CD4-positive, alpha-beta T cell treated with Interleukin-6 for 4 hours (primary cell): ENCODE measurements around the gene CHRDL2.

Experiments used
- DNase-seq: peaks from one replicate; pipeline ENCODE4 v3.0.0-alpha.2; 2020; ENCODE audit warnings: mixed read lengths

The CHRDL2 gene

DNA sequence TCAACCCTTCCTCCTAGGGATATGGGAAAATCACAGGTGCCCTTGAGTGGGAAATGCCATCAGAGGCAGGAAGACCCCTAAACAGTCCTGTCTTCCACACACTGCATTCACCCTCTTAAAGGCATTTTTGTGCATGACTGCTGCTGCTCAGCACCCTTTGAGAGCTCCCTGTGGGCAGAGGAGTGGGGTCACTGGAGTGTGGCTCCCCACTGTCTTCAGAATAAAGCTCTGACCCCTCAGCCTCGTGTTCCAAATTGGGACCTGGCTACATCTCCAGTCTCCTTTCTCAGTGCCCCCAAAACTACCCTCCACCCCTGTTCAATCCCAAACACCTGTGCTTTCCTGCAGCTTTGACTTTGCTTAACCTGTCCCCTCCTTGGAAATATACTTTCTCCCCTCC is 46.6 kb downstream of the CHRDL2 start:
- DNase-seq, result no peak

- no peak for DNase-seq
Measured at GRCh38 chr11:74683941-74684481, 47.2 kb downstream of the CHRDL2 start.

GRCh38 chr11:74683279-74683871 is 47.9 kb downstream of the CHRDL2 start:
- no peak for DNase-seq

DNA sequence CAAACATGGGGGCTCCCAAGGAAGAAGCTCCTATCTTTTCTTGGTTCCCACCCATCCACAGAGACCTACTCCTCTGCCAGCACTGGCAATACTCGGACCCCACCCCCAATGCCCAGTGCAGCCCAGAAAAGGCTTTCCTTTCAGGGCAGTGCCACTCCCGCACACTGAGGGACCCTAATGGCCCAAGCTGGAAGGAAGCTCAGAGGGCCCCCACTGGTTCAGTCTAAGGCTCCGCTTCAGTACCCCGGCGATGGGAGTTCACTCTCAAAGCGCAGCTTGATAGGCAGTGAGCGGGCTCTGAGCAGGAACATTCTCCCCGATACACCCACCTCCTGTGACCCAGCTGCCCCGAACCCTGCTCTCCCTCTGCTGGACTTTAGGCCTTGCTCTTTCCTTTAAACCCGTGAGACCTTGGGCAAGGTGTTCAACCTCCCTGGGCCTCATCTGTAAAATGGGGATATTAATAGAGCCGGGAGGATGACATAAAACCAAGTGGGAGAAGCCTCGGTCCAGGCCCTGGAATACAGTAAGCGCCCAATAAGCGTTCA is 48.4 kb downstream of the CHRDL2 start:
- no peak for DNase-seq

GRCh38 chr11:74681686-74682651 is 49.3 kb downstream of the CHRDL2 start:
- no peak for DNase-seq

DNA sequence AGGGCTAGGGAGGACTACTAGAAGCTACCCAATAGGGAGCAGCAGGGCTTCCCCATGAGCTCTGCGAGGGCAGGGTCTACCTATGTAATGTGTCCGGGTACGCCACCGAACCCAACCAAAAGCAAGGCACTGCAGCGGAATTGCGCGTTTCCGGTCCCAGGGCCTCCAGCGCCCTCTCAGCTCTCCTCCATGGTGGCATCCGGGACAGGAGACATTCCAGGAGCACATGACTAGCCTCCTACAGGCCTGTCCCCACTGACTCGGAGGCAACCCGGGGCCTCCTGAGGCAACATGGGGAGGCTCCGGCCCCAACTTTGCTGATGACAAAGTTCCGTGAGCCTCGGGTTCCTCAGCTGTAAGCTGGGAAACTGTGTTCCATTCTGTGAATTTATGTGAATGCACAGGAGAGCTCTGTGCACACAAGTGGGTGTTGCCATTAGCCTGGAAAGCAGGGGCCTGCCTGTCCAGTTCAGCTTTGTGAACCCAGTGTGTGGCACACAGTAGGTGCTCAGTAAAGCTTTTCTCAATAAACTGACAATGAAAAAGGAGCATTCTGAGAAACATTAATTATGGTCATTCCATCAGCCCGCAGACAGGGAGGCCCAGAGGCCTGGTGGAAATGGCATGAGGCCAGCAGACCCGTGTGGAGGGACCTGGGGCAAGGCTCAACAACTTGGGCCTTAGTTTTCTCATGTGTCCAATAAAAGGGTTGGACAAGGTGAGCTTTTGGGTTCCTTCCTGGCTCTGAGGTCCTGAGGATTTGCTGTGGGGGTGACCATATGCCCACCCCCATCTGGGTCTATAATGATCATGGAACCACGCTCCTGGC is 50.3 kb downstream of the CHRDL2 start:
- no peak for DNase-seq

- DNase-seq, result no peak
Measured at GRCh38 chr11:74680035-74680671, 51.1 kb downstream of the CHRDL2 start.

DNA sequence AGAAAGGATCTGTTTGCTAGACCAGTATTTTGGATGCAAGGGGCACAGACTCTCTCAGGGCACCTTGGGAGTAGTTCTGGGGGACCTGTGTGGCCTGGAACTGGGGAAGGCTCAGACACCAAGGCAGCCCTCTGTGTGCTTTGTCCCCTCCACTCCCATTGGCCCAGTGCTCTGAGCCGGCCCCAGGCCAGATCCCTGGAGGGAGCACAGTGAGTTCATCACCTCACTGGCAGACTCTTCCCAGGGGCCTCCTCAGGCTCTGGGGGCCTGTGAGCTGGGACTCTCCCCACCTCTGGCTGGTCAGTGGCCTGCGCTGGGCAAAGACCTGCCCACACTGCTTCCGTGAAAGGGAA is 51.7 kb downstream of the CHRDL2 start:
- no peak for DNase-seq

DNA sequence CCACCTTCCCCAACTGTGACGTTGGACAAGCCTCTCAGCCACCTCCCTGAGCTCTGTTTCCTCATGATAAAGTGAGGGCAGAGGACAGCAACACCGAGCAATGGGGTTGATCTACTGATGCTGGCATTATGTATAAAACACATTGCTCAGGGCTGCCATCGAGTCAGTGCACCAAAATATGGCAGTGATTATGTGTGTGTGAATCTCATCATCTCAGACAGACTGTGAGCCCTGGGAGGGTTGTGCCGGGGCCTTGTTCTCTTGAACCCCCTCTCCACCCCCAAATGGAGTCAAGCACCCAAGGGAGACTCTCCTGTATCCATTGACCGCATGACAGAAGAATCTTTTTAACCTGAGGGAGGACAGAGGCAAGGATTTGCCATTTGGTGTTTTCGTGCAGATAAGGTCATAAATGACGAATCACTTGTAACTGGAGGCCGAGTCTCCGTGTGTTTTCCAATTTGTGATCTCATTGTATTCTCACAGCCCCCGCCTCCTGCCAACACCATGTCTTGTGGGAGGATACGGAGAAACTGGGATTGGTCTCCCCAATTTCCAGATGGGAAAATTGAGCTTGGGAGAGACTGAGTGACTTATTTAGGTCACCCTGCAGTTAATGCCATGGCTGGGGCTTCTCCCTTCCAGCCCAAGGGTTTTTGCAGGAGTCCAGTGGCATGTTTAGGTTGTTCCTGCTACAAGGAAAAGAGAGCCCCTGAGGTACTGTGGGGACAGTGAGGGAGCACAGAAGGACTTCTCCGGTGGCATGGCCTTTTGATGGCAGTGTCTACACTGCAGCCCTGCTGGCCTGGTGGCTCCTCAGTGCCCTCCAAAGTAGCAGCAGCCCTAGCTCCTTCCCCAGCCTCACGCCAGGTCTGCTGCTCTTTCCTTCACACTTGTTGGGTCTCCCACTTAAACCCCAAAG is 52.4 kb downstream of the CHRDL2 start:
- no peak for DNase-seq

GRCh38 chr11:74678041-74678440 is 53.2 kb downstream of the CHRDL2 start:
- no peak for DNase-seq

GRCh38 chr11:74677131-74677530 is 54.1 kb downstream of the CHRDL2 start:
- no peak for DNase-seq

GRCh38 chr11:74676596-74676995 is 54.6 kb downstream of the CHRDL2 start:
- DNase-seq, result no peak

DNA sequence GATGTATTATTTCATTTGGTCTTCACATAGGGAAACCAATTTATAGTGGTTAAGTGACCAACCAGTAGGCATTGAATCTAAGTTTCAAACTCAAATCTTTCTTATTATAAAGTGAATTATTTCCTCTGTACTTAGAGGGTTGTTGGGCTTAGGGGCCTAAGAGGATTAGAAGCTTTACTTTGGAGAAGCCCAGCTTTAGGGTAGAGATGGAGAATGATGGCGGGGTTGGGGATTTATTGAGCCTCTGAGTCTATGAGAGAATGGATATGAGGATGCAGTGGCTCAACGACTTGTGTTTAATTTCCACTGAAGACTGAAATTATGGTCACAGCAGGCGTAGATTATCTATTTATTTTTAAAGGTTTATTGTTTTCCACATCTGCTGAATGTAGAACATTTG is 55.5 kb downstream of the CHRDL2 start:
- no peak for DNase-seq

GRCh38 chr11:74673693-74674360 is 57.4 kb downstream of the CHRDL2 start:
- no peak for DNase-seq

- DNase-seq, result no peak
Measured at GRCh38 chr11:74672956-74673692, 58.1 kb downstream of the CHRDL2 start.

- DNase-seq, result no peak
Measured at GRCh38 chr11:74672332-74672955, 58.8 kb downstream of the CHRDL2 start.

GRCh38 chr11:74671520-74672196 is 59.6 kb downstream of the CHRDL2 start:
- DNase-seq, result no peak

DNA sequence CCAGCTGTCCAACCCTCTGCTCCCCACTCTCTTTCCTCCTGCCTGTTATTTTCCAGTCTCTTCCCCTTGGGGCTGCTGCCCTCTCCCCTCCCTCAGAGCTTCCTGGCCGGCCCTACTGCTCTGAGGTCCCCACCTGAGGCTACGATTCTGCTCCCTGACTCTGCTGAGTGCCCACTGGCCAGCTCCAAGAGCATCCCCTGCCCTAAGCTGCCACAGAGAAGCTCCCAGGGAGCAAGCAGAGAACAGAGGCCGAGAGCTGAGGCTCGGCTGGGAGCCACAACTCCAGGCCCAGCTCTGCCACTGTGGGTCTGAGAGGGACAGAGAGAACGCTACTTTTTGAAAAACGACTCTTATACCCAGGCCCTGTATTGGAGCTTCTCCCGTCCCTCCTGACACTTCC is 61.1 kb downstream of the CHRDL2 start:
- no peak for DNase-seq
